T-helper 1 cell treated with Interleukin-12 subunit alpha and Interleukin-12 subunit beta and Interleukin-4 antibody, amounts not matched to agents 30 ng/mL and 1 ng/mL, for 36 hours (primary cell): ENCODE data around the gene STAT3. TPM values are rescaled to one million over a fixed set of nuclear protein-coding genes. Genes with fewer than 3 reads are reported as not detected.
"Not testable (repeated sequence)": the region's sequence is repeated elsewhere in the genome, so short reads cannot be mapped to it uniquely, and the experiment has no call there.

Experiments
- intact Hi-C: fragments of 100-400 bp; cut with micrococcal nuclease; formaldehyde crosslinking; loops from one replicate; pipeline ENCODE4 v1.15.1; 2024
- total RNA-seq: library from RNA; stranded (reverse); gene quantifications from 2 replicates; pipeline ENCODE4 v1.2.3, GENCODE V29; 2022

Gene STAT3
- total RNA-seq: 230 and 240 TPM in 2 replicates

DNA sequence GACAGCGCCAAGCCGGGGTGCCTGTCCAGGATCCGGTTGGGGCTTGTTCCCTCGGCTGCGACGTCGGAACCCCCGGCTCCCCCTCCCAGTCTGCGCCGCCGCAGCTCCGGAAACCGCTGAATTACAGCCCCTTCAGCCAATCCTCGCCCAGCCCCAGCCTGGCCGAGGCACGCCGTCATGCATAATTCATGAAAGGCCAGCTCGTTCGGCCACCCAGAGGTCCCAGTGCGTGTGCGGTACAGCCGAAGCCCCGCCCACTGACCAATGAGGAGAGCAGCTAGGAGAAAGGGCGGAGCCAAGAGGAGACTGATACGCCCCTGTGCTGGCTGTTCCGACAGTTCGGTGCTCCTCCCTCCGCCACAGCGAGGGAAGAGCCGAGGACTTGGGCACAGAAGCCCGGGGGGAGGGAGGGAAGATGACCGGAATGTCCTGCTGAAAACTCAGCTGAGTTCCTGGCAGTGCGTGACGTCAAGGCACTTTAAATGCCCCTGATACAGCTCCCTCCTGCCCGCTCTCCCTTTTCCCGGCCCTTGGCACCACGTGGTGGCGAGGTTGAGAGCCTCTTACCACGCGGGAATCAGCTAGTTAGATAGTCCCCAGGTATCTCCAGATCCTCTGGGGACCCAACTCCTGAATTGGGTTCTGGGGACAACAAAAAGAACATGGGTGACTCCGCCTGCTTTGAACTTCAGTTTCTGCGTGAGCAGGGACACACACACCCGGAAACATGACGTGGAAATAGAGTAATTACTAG, at the start of gene STAT3:
STAT3 (minus strand) TSS at position 62 of the 754 bp plus-strand sequence. CDS start 39,926 bp downstream, outside the sequence.
- intact Hi-C loops: loop anchor here (1.0 to 5.0 kb wide), 14 partner anchors 18 to 700 kb away; partner anchors contain the start of genes CNP, DHX58, EIF1 and KCNH4

DNA sequence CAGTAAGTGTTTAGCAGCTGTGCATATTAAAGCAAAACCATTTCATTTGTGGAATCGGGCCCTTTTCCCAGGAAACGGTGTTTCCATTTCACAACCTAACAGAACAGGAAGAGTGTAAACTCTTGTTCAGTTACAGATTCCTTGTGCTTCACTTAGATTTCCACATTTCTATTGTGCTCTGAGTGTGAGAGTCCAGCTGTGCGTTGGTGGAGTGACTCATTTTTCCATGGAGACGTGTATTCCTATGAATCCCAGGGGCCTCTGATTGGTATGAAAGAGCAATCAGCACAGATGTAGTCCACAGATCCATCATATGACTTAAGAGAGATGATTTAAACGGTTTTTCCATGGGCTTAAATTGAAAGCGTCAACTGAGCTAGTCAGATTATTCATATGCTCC, 48.1 kb upstream of the STAT3 start:
- intact Hi-C loops: no loop called here

DNA sequence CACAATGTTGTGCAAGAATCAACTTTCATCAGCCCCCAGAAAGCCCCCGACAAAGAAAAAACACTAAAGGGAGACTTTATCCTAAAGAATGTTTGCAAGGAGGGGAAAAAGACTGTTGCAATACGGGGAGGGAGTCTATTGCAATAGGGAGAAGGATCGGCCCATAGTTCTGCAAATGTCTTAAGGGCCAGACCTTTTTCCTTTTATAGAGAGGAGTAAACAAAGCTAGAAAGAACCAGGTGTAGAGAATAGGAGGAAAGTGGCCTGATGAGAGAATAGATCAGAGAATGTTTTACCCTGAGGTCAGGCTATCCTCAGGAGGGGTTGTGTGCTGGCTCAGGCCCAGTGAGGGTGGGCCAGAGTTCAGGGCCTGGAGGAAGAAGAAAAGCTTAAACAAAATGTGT, 43.5 kb upstream of the STAT3 start:
- intact Hi-C loops: no loop called here

DNA sequence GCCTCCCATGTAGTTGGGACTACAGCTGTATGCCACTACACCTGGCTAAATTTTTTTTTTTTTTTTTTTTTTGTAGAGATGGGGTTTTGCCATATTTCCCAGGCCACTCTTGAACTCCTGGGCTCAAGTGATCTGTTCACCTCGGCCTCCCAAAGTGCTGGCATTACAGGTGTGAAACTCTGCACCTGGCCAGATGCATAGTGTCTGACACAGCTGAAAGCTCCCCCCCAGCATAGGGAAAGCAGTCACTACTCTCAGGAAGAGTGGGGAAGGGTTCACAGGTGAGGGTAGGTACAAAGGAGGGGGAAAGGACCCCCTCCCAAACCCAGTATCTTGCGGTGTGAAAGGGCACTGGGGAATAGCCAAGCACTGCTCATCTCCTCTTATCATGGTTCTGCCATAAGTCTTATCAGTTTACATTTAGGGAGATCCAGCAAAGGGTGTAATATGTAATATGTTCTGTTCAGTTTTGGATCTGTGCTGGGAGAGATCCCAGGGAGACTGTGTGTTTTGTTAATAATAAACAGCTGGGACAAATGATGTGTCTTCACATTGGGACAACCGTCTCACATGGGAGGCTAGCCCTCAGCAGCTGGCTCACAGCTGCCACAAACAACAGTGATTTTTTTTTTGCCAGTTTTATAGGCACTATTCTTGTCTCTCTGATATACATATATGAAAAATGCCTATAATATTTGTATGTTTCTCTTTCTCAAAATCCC, 41.6 kb upstream of the STAT3 start:
- intact Hi-C loops: no loop called here

DNA sequence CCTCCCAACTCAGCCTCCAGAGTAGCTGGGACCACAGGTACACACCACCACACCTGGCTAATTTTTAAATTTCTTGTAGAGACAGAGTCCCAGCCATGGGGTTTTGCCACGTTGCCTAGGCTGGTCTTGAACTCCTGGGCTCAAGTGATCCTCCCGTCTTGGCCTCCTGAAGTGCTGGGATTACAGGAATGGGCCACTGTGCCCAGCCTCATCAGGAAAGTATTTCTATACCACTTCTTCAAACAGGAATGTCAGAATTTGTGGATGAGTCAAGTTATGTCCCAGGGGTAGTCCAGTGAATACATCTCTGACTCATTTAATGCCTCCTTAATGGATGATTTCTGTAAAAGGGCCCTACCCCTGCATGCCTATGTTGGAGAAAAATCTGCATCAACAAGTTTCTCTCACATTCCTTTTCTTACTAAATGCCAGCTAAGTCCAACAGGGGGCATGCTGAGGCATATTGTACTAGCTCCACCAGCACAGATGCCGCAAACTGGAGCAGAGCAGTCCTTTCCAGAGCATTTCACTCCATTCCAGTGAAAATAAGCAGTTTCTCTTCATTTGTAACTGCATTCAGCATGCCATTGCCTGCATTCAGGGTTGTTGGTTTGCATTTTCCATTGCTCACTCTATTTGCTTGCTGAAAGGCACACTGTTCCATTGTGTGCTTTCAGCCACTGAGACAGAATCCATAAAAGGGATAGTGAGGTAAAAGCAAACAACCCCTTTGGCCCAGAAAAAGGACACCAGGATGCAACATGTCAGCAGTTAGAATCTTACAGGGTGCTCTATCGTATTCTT, 40.1 kb upstream of the STAT3 start:
- intact Hi-C loops: loop anchor here (1.0 kb wide), 2 partner anchors 89 to 99 kb away; no protein-coding TSS in a partner anchor

DNA sequence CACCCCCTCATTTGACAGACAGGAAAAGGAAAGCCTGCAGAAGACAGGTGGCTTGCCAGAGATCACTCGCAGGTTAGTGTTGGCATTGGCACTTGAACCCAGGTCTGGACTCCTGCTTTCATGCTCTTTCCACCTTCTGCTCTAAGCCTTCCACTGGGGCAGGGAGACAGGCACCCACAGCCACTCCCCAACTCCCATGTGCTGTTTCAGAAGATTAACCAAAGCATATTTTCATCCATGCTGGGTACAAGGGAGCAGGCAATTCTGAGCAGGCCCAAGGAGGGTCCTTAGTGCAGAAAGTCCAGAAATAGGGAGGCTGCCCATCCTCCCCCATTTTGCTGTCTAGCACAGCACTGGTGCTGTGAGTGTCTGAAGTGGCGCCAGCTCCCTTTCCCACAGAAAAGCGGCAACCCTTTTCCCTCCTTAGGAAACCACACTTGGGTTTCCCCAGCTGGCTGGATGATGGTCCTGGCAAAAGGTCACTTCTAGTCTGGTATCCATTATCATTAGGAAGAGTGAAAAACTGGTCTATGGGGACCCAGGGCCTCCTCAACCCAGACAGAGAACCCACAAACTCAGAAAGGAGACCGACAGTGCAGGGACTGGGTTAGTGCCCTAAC, 36.9 kb upstream of the STAT3 start:
- intact Hi-C loops: loop anchor here (5.0 kb wide), 1 partner anchor 32 kb away; the partner anchor contains the start of gene ATP6V0A1

DNA sequence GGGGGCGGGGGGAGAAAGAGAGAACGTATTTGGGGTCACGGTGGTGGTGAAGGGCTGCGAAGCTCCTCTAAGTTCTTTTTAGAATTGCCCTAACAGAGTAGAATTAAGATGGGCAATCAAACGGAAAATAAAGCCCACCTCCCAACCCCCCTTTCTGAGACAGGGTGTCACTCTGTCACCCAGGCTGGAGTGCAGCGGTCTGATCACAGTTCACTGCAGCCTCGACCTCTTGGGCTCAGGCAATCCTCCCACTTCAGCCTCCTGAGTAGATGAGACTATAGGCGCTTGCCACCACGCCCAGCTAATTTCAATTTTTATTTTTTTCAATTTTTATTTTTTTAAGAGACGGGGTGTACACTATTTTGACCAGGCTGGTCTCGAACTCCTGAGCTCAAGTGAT, 35.5 kb upstream of the STAT3 start:
- intact Hi-C loops: loop anchor here (5.0 kb wide), 1 partner anchor 34 kb away; the partner anchor contains the start of gene ATP6V0A1

DNA sequence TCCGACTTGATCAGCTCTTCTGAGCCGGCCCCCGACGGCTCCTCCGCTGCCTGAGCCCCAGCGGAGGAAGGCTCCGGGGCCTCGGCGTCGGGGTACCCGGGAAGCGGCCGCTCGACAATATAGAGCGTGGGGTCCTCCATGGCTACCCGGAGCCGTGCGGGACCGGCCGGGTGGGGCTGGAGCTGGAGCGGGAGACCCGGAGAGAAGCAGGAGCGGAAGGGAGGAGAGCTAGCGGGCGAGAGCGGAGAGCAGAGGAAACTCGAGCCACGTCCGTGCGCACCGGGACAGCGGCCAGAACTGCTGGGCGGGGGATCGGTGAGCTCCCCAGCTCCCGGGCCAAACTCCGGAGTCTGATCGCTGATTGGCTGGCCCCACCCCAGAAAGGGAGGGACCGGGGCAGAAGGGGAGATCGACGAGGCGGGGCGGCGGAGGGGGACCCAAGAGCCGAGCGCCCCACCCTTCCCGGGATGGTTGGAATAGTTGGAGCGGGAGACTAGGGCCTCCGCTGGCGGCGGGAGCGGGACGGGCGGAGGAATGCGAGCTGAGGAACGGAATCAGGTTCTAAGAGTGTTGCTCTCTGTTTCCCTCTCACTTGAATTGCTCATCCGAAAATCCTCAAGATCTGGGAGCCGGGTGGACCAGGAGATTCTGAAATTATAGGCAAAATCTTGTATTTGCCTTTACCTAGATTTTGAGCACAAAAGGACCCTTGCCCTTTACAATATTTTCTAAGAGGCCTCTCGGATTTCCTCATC, 34.9 kb upstream of the STAT3 start, which contains the start of gene CAVIN1:
CAVIN1 (minus strand) TSS at position 299 of the 755 bp plus-strand sequence; CDS start at position 140, 159 bp downstream.
- intact Hi-C loops: loop anchor here (5.0 kb wide), 1 partner anchor 34 kb away; the partner anchor contains the start of gene ATP6V0A1

DNA sequence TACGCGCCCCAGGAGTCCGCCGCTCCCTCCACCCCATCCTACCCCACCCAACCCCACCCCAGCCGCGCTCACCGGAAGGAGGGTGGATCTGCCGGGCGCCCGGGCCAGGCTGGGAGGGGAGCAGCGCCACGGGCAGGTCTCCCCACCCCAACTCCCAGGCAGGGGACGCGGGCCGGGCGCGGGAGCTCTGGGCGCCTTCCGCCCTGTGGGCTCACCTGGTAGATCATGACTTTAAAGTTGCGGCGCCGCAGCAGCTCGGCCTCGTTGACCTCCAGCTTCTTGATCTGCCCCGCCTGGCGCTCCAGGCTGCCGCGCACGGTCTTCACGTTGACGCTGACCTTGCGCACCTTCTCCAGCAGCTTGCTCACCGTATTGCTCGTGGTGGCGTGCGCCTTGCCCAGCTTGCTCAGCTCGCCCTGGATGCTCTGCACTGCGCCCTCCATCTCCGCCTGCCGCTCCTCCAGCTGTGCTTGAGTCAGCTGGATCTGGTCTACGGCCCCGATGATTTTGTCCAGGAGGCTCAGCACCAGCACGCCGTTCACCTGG, 34.2 kb upstream of the STAT3 start:
- intact Hi-C loops: loop anchor here (5.0 kb wide), 1 partner anchor 35 kb away; the partner anchor contains the start of gene ATP6V0A1

DNA sequence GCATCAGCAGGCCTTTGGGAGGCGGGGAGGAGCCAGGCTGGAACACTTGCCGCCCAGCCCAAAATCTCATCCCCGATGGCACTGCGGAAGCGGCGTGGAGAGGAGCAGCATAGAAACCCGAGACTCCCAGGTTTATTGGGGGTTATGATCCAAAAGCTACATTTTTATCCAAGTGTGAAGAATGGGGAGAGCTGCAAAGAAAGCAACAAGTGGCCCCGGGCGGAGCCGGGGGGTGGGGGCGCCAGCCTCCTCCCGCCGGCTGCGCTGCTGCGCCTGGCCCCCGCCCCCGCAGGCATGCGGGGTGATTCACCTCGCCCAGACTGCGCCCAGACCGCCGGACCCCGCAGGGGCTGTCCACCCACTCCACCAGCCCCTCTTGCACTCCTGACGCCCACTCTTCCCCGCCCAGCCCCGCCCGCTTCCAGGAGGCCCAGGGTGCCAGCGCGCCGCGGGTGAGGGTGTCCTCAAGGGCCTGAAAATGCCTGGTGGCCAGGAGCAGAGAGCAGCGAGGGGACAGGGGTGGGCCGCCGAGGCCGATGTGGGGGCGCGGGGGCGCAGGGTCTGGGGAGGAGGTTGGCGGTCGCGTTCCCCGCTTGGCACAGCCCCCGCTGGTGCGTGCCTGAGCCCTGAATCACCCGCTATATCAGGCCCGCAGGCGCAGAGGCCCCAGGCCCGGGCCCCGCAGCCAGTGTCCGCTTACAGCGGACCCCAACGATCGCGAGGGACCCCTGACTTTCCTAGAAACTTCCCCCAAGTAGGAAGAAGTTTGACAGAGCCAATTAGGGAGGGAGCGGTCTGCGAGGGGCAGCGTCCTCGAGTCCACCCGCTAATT, 33.5 kb upstream of the STAT3 start:
- intact Hi-C loops: loop anchor here (5.0 kb wide), 1 partner anchor 36 kb away; the partner anchor contains the start of gene ATP6V0A1

DNA sequence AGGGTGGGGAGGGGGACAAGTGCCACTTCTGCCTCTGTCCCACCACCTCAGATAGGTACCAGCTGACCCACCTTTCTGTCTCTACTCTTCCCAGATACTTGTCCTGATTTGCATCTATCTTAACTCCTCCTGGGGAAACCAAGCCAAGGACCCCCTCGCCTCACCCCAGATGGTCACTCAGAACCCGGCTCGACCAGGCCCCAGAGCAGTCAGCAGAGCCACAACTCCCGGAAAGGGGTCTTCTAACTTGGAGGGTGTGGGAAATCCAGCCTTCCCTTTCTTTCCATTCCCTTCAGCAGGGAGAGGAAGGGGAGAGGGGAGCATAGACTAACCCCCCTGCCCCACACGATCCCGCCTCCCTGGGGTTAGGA, 32.9 kb upstream of the STAT3 start:
- intact Hi-C loops: loop anchor here (5.0 kb wide), 1 partner anchor 36 kb away; the partner anchor contains the start of gene ATP6V0A1

DNA sequence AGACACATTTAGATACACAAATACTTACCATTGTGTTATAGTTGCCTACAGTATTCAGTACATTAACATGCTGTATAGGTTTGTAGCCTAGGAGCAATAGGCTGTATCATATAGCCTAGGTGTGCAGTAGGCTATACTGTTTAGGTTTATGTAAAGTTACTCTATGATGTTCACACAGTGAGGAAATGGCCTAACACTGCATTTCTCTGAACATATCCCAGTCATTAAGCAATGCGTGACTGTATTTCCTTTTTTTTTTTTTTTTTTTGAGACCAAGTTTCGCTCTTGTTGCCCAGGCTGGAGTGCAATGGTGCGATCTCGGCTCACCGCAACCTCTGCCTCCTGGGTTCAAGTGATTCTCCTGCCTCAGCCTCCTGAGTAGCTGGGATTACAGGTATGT, 29.7 kb upstream of the STAT3 start:
- intact Hi-C loops: not testable (repeated sequence)

DNA sequence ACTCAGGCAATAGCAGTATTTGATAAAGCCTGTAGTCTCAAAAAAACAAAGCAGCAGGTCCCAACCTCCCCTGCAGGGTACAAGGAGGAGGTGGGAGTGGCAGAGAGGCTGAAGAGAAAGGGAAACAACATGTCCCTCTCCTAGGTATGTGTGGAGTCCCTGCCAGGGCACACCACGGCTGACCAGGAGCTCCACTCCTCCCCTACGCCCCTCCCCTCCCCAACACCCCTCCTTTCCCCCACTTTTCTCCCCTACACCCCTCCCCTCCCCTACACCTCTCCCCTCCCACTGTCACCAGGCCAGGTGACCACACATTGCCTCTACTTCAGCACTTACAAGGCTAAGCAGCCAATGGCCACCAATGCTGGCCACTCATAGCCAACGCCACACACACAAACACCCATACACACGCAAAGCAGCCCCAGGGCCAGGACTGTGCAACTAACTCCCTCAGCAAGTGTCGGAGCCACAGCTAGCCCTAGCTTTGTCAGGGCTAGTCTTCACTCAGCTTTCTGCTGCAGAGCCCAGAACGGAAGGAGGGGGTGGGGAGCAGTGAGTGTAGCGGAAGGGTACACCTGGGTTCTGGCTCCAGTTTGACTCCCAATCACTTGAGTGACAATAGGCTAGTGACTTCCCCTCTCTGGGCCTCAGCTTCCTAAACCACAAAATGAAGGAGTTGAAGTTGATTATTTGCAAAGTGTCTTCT, 26.6 kb upstream of the STAT3 start:
- intact Hi-C loops: loop anchor here (1.0 kb wide), 1 partner anchor 8 kb away; no protein-coding TSS in a partner anchor

DNA sequence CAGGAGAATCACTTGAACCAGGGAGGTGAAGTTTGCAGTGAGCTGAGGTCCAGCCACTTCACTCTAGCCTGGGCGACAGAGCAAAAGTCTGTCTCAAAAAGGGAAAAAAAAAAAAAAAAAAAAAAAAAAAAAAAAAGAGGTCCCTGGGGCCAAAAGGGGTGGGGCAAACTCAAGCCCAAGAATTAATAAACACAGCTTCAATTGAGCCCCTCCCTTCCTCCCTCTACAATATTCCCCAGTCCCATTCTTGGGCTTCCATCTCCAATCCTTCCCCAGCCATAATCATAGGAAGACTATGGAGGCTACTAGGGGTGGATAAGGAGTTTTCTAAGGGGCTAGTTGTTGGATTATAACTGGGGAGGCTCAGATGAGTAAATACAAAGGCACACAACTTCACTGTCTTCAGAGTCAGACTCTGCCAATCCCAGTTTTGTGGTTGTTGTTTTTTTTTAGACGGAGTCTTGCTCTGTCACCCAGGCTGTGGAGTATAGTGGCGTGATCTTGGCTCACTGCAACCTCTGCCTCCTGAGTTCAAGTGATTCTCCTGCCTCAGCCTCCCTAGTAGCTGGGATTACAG, 25.3 kb upstream of the STAT3 start:
- intact Hi-C loops: no loop called here

DNA sequence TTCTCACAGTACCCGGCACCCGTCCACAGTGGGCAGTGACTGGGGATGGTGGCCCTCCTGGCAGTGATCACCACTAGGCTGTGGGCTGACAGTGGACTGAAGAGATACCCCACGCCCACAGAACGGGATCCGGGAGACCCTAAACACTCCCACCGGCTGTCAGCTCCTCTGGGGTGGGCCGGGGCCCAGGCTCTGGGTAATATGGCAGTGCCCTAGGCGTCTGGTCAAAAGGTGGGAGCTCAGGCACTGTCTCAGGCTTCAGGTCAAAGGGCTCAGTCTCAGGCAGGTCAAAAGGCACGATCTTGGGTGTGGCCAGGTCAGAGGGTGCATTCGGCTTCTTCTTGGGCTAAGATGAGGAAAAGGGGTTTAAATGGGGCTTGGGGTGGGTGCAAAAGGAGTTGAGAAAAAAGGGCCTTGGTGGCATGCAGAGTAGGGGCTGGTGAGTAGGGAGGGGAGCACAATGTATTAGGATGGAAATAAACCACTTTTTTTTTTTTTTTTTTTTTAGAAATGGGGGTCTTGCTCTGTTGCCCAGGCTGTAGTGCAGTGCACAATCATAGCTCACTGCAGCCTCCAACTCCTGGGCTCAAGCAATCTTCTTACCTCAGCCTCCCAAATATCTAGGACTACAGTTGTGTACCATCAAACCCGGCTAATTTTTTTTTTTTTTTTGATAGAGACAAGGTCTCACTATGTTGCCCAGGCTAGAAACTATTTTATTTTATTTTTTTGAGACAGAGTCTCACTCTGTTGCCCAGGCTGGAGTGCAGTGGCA, 23.9 kb upstream of the STAT3 start:
- intact Hi-C loops: no loop called here

DNA sequence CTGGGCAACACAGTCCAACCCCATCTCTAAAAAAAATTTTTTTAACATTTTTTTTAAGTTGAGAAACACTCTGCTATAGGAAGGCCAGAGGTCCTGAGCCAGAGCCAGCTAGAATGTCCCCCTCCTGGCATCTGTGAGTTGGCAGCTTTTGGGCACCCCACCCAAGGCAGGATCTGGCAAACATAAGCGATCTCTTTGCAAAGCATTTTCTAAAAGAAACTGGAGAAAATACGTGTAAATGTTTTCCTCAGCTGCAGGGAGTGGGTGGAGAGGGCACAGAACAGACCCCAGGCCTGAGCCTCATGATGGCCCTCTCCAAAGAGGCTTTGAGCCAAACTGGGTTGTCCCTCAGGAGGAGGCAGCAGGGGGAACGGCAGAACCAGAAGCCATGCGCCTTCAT, 23.1 kb upstream of the STAT3 start:
- intact Hi-C loops: no loop called here

DNA sequence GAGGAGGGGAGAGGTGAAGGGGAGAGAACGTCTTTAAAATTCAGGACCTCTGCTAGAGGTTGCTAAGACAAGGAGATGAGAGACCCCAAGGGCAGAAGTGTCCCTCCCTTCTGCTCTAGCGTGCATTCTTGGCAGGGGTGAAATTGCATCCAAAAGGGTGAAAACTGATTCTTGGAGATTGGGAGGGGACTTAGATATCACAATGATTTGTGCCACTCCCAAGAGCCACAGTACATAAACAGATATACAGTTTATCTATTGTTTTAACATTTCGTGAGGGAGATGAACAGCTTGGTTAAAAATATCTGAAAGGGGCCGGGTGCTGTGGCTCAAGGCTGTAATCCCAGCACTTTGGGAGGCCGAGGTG, 22.1 kb upstream of the STAT3 start:
- intact Hi-C loops: no loop called here
